Raji (cell line): ENCODE measurements around the gene METTL6.

Experiments used
- POLR2A ChIP-seq: IDR thresholded peaks from 2 replicates; pipeline ENCODE4 v1.6.1; 2011; ENCODE audit warnings: low read depth, low read length, control low read depth; ENCODE audit not compliant: insufficient read depth

The METTL6 gene

GRCh38 chr3:15427981-15428380 lies 637 bp upstream of the METTL6 start:
- TF ChIP-seq POLR2A = no peak

- no peak for TF ChIP-seq POLR2A
Observed at GRCh38 chr3:15426579-15427118, 695 bp downstream of the METTL6 start.

GRCh38 chr3:15420871-15421270 lies 6.5 kb downstream of the METTL6 start:
- TF ChIP-seq POLR2A = no peak

GRCh38 chr3:15409774-15410173 lies 17.6 kb downstream of the METTL6 start:
- no peak for TF ChIP-seq POLR2A

GRCh38 chr3:15409239-15409638 lies 18.1 kb downstream of the METTL6 start:
- no peak for TF ChIP-seq POLR2A

GRCh38 chr3:15405448-15406050 lies 21.8 kb downstream of the METTL6 start:
- TF ChIP-seq POLR2A = no peak

- no peak for TF ChIP-seq POLR2A
Observed at GRCh38 chr3:15404767-15405166, 22.6 kb downstream of the METTL6 start.

GRCh38 chr3:15403965-15404364 lies 23.4 kb downstream of the METTL6 start:
- no peak for TF ChIP-seq POLR2A

- TF ChIP-seq POLR2A = no peak
Observed at GRCh38 chr3:15403495-15403894, 23.8 kb downstream of the METTL6 start.

- TF ChIP-seq POLR2A = no peak
Observed at GRCh38 chr3:15401936-15402335, 25.4 kb downstream of the METTL6 start.

GRCh38 chr3:15399970-15400369 lies 27.4 kb downstream of the METTL6 start:
- TF ChIP-seq POLR2A = no peak

- TF ChIP-seq POLR2A = no peak
Observed at GRCh38 chr3:15391007-15391406, 36.3 kb downstream of the METTL6 start.

- TF ChIP-seq POLR2A = no peak
Observed at GRCh38 chr3:15390460-15390859, 36.9 kb downstream of the METTL6 start.

GRCh38 chr3:15387735-15388134 lies 39.6 kb downstream of the METTL6 start:
- no peak for TF ChIP-seq POLR2A

- no peak for TF ChIP-seq POLR2A
Observed at GRCh38 chr3:15387171-15387581, 40.2 kb downstream of the METTL6 start.

- no peak for TF ChIP-seq POLR2A
Observed at GRCh38 chr3:15385901-15386653, 41.3 kb downstream of the METTL6 start.

- no peak for TF ChIP-seq POLR2A
Observed at GRCh38 chr3:15384510-15385237, 42.7 kb downstream of the METTL6 start.
